K562 (cell line): ENCODE results near the gene ABCC1. TPM values are rescaled to one million over a fixed set of nuclear protein-coding genes. Genes with fewer than 3 reads are reported as not detected.

Experiments used
- ATAC-seq: fragments of 200-7000 bp; cut with Tn5 transposase; 3 replicates; pipeline ENCODE4 v1.9.1; 2020; ENCODE audit warnings: moderate library complexity
- BruUV-seq: library from RNA; stranded (reverse); fragments of 400-500 nt; replicated peaks from 2 replicates; lab custom pipeline; 2021; lab: Mats Ljungman, UMichigan
- CTCF ChIA-PET: fragments of 300-600 bp; formaldehyde crosslinking; extraction: SDS; loops from one replicate; lab custom pipeline; 2021; ENCODE audit warnings: low intra/inter-chr PET ratio; lab: Yijun Ruan, JAX
- POLR2A ChIA-PET: fragments of 300-600, 350-650 bp; sonication (Branson Sonifier 250); formaldehyde crosslinking; extraction: SDS; loops from one replicate; lab custom pipeline; 2021; ENCODE audit warnings: antibody characterized with exemption, inconsistent platforms; lab: Yijun Ruan, JAX
- DNase-seq, 4 experiments: peaks; one replicate each; pipeline versions ENCODE4 v3.0.0 to v3.0.0-alpha.2; 2011 to 2018; ENCODE audit warnings: low spot score in 3 of 4, mixed read lengths in 3 of 4; ENCODE audit errors: extremely low read depth in 1 of 4
- FAIRE-seq: peaks from 2 replicates; lab custom pipeline; 2011; peaks lifted over from hg19 to GRCh38; lab: Jason Lieb, UNC
- H2AFZ ChIP-seq: 2 replicates; pipeline ENCODE4 v1.6.0; 2011; ENCODE audit warnings: low read depth, low read length, control low read depth, inconsistent platforms
- H3K27ac ChIP-seq: fragments of 200-600 bp; 3 replicates; pipeline ENCODE4 v1.8.0; 2011; ENCODE audit warnings: low read depth, mild to moderate bottlenecking, control low read depth, inconsistent platforms, low read length, moderate library complexity, mixed read lengths; ENCODE audit errors: extremely low read depth
- H3K27me3 ChIP-seq, 2 experiments: fragments of 300-600 bp in 1 of 2; 2 replicates in 1 of 2; 3 replicates in 1 of 2; pipeline versions ENCODE4 v1.6.0 to v1.8.0; 2011; ENCODE audit warnings: inconsistent platforms in 2 of 2, low read length in 2 of 2, mild to moderate bottlenecking in 1 of 2, mixed read lengths in 1 of 2, moderate library complexity in 1 of 2; ENCODE audit not compliant: control insufficient read depth in 2 of 2, insufficient read depth in 2 of 2
- H3K36me3 ChIP-seq: fragments of 300-600 bp; 3 replicates; pipeline ENCODE4 v1.8.0; 2011; ENCODE audit warnings: mild to moderate bottlenecking, low read length, inconsistent platforms; ENCODE audit not compliant: control insufficient read depth, insufficient read depth
- H3K4me1 ChIP-seq, 2 experiments: fragments of 200-600 bp in 1 of 2; replicated peaks in 1 of 2; 2 replicates in 1 of 2; 3 replicates in 1 of 2; pipeline versions ENCODE4 v1.5.1 to v1.8.0; 2011; ENCODE audit warnings: inconsistent platforms in 2 of 2, low read length in 2 of 2, mild to moderate bottlenecking in 1 of 2, mixed read lengths in 1 of 2, moderate library complexity in 1 of 2; ENCODE audit not compliant: control insufficient read depth in 2 of 2, insufficient read depth in 2 of 2
- H3K4me2 ChIP-seq: 2 replicates; pipeline ENCODE4 v1.6.1; 2011; ENCODE audit warnings: low read length, control low read depth, inconsistent platforms, mixed read lengths; ENCODE audit not compliant: insufficient read depth
- H3K4me3 ChIP-seq: fragments of 200-600 bp; sonication (generic), shearing (Covaris generic); 2 replicates; pipeline ENCODE4 v1.5.1; 2016; ENCODE audit warnings: control low read depth, inconsistent platforms
- H3K79me2 ChIP-seq: fragments of 200-600 bp; 3 replicates; pipeline ENCODE4 v1.8.0; 2011; ENCODE audit warnings: low read length, inconsistent platforms; ENCODE audit not compliant: control insufficient read depth, insufficient read depth
- H3K9ac ChIP-seq, 2 experiments: 2 replicates each; pipeline versions ENCODE4 v1.6.0 to v1.6.1; 2011; ENCODE audit warnings: low read depth in 2 of 2, low read length in 2 of 2, control low read depth in 1 of 2, inconsistent platforms in 1 of 2, mild to moderate bottlenecking in 1 of 2, mixed read lengths in 1 of 2; ENCODE audit not compliant: insufficient read depth in 1 of 2
- H3K9me1 ChIP-seq: one replicate; pipeline ENCODE4 v1.6.0; 2011; ENCODE audit warnings: inconsistent platforms, mild to moderate bottlenecking, low read length, moderate library complexity; ENCODE audit not compliant: control insufficient read depth, insufficient read depth
- H3K9me3 ChIP-seq: replicated peaks from 2 replicates; pipeline ENCODE4 v1.5.1; 2011; ENCODE audit warnings: low read depth, low read length, inconsistent platforms; ENCODE audit not compliant: control insufficient read depth, insufficient read depth
- H4K20me1 ChIP-seq: replicated peaks from 2 replicates; pipeline ENCODE4 v1.6.1; 2011; ENCODE audit warnings: low read length, inconsistent platforms, mixed read lengths; ENCODE audit not compliant: control insufficient read depth, insufficient read depth
- CAMTA2 ChIP-seq: fragments of 250-450 bp; sonication (Bioruptor Pico); conservative IDR thresholded peaks from 2 replicates; pipeline ENCODE4 v1.5.1; 2022
- CC2D1A ChIP-seq: fragments of 450-650 bp; IDR thresholded peaks from 2 replicates; pipeline ENCODE4 v1.6.1; 2017; ENCODE audit warnings: mild to moderate bottlenecking
- DACH1 ChIP-seq: fragments of 450-650 bp; IDR thresholded peaks from 2 replicates; pipeline ENCODE4 v1.6.1; 2018; ENCODE audit not compliant: partially characterized antibody
- E2F3 ChIP-seq: fragments of 250-450 bp; sonication (Bioruptor Pico); IDR thresholded peaks from 2 replicates; pipeline ENCODE4 v1.4.0; 2020; ENCODE audit warnings: mild to moderate bottlenecking
- FOXJ2 ChIP-seq: fragments of 200-800 bp; sonication (Bioruptor generic); IDR thresholded peaks from 2 replicates; pipeline ENCODE4 v1.6.1; 2016; ENCODE audit warnings: missing genetic modification characterization, missing compliant biosample characterization
- HDAC6 ChIP-seq: IDR thresholded peaks from 2 replicates; pipeline ENCODE4 v1.6.1; 2012; ENCODE audit warnings: low read depth, mild to moderate bottlenecking, control low read depth, inconsistent platforms, low read length, moderate library complexity
- KHSRP ChIP-seq: fragments of 450-650 bp; IDR thresholded peaks from 2 replicates; pipeline ENCODE4 v1.6.1; 2017
- LEF1 ChIP-seq: fragments of 450-650 bp; IDR thresholded peaks from 2 replicates; pipeline ENCODE4 v1.6.1; 2016; ENCODE audit warnings: mild to moderate bottlenecking
- SREBF2 ChIP-seq: sonication (generic); formaldehyde crosslinking; IDR thresholded peaks from 2 replicates; pipeline ENCODE4 v1.4.0; 2020; ENCODE audit warnings: mild to moderate bottlenecking, missing genetic modification reagents
- U2AF1 ChIP-seq: fragments of 200-400 bp; formaldehyde crosslinking; optimal IDR thresholded peaks from 2 replicates; pipeline ENCODE3; 2017; ENCODE audit warnings: mild to moderate bottlenecking, low read depth, low read length, moderate library complexity
- ZFPM2 ChIP-seq: fragments of 250-450 bp; sonication (Bioruptor Pico); IDR thresholded peaks from 2 replicates; pipeline ENCODE4 v1.5.1; 2022; ENCODE audit warnings: mild to moderate bottlenecking
- ZKSCAN1 ChIP-seq: fragments of 150-350 bp; IDR thresholded peaks from 2 replicates; pipeline ENCODE4 v1.6.1; 2016; ENCODE audit warnings: low read depth, low read length
- ZNF408 ChIP-seq: fragments of 250-450 bp; sonication (Bioruptor Pico); IDR thresholded peaks from 2 replicates; pipeline ENCODE4 v1.4.0; 2020; ENCODE audit warnings: low read depth, mild to moderate bottlenecking, moderate library complexity
- WGBS: fragments of 100-300 bp; shearing (Covaris generic); methylation state at CpG from one replicate; pipeline ENCODE4 v1.1.6; 2016; ENCODE audit warnings: low coverage, mixed read lengths; ENCODE audit not compliant: insufficient coverage; ENCODE audit errors: missing lambda C conversion rate; 5-methylcytosine and 5-hydroxymethylcytosine counted together
- in situ Hi-C: fragments of 300-500 bp; cut with MboI; formaldehyde crosslinking; loops from 4 replicates; pipeline ENCODE4 v1.15.0; 2018; ENCODE audit warnings: inconsistent platforms, mixed read lengths
- intact Hi-C: fragments of 100-400 bp; cut with micrococcal nuclease; formaldehyde crosslinking; loops from 2 replicates; pipeline ENCODE4 v1.14.2; 2022
- polyA plus RNA-seq, 8 experiments: library from polyadenylated mRNA; depleted of rRNA in 4 of 8; stranded (reverse) in 5 of 8; unstranded in 3 of 8; fragments of >200 nt; fragmentation: Nextera tagmentation in 2 of 8; fragmentation: Illumina TruSeq in 1 of 8; extraction: Ambion mirVana in 2 of 8; extraction: Trizol in 1 of 8; gene quantifications; 2 replicates each; pipeline versions ENCODE4 v1.2.1 to v1.2.3, GENCODE V29; 2011 to 2014; ENCODE audit warnings: inconsistent platforms in 1 of 8, missing spikeins in 1 of 8
- total RNA-seq, 7 experiments: library from RNA; depleted of rRNA in 6 of 7; stranded (reverse); fragments of >200 nt in 6 of 7; fragmentation: Illumina TruSeq in 2 of 7; extraction: Trizol in 2 of 7; gene quantifications; 2 replicates each; pipeline versions ENCODE4 v1.2.1 to v1.2.3, GENCODE V29; 2011 to 2021; ENCODE audit warnings: low replicate concordance in 1 of 7
- TF ChIP-seq, protein P1 (sequence below): fragments of 250-450 bp; sonication (Bioruptor Pico); IDR thresholded peaks from 2 replicates; pipeline ENCODE4 v1.4.0; 2020; ENCODE audit warnings: borderline replicate concordance
- TF ChIP-seq, protein P2 (sequence below): fragments of 450-650 bp; IDR thresholded peaks from 2 replicates; pipeline ENCODE4 v1.6.1; 2016; ENCODE audit warnings: low read depth, mild to moderate bottlenecking, moderate library complexity
- TF ChIP-seq, protein P3 (sequence below), 2 experiments: fragments of 450-650 bp; conservative IDR thresholded peaks; 2 replicates each; pipeline ENCODE4 v1.6.1; 2017; ENCODE audit warnings: mild to moderate bottlenecking in 2 of 2, moderate library complexity in 2 of 2
- TF ChIP-seq, protein P4 (sequence below): fragments of 250-450 bp; sonication (Bioruptor Pico); IDR thresholded peaks from 2 replicates; pipeline ENCODE4 v1.5.0; 2020; ENCODE audit warnings: mild to moderate bottlenecking, borderline replicate concordance

The ABCC1 gene
- total and polyA plus RNA-seq, 9 of the 15 experiments (the other 6 are each of a cell fraction or from before 2014, with no cell fraction given), result 3.9 to 41.6 (median 10.0) TPM

DNA sequence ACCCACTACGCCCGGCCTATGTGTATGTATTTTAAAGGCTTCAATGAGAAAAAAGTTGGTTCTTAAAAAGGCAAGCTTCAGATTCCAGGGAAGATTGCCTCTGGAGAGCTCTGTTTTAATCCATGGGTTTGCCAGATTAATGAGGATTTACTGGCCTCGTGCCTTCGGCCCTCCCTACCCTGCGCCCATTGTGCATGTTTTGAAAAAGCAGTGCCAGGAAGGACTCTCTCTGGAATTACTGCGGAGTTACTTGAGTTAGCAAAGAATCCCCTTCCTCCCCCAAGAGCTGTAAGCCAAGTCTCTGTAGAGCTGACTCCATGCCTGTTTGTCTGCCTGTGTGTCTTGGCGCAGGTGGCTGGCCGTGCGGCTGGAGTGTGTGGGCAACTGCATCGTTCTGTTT lies 175.0 kb downstream of the ABCC1 start:
- Histone ChIP-seq H3K4me2 (no peak overlapping the region), H4K20me1 (no peaks in the 10 kb centered on the region), H3K4me1 (peaks cover 14 to 18% of the 10 kb centered on the region in 2 experiments; a peak in 4 of 5 replicates), H3K9me1 (no peaks in the 10 kb centered on the region), H3K9me3 (no peaks in the 10 kb centered on the region), H3K27ac (no peak overlapping the region), H3K79me2 (no peaks in the 10 kb centered on the region), H3K4me3 (no peak overlapping the region), H2AFZ (no peak overlapping the region), H3K9ac (no peak overlapping the region), H3K27me3 (no peaks in the 10 kb centered on the region), H3K36me3 (peaks cover 78% of the 10 kb centered on the region)
- intact Hi-C loops, result no loop called here
- ChIA-PET POLR2A (no interaction called here), CTCF (no interaction called here)
- no TSS peak for BruUV-seq
- no peak for DNase-seq
- FAIRE-seq, result no peak
- ATAC-seq, result no peak
- TF ChIP-seq SREBF2 (CRISPR knock-in tag), result no peak
- TF ChIP-seq, protein P1, sequence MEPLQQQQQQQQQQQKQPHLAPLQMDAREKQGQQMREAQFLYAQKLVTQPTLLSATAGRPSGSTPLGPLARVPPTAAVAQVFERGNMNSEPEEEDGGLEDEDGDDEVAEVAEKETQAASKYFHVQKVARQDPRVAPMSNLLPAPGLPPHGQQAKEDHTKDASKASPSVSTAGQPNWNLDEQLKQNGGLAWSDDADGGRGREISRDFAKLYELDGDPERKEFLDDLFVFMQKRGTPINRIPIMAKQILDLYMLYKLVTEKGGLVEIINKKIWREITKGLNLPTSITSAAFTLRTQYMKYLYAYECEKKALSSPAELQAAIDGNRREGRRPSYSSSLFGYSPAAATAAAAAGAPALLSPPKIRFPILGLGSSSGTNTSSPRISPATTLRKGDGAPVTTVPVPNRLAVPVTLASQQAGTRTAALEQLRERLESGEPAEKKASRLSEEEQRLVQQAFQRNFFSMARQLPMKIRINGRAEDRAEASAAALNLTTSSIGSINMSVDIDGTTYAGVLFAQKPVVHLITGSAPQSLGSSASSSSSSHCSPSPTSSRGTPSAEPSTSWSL (CRISPR knock-in tag), result no peak
- TF ChIP-seq ZFPM2, result no peak
- TF ChIP-seq, protein P2, sequence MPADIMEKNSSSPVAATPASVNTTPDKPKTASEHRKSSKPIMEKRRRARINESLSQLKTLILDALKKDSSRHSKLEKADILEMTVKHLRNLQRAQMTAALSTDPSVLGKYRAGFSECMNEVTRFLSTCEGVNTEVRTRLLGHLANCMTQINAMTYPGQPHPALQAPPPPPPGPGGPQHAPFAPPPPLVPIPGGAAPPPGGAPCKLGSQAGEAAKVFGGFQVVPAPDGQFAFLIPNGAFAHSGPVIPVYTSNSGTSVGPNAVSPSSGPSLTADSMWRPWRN, result no peak
- TF ChIP-seq, protein P3, sequence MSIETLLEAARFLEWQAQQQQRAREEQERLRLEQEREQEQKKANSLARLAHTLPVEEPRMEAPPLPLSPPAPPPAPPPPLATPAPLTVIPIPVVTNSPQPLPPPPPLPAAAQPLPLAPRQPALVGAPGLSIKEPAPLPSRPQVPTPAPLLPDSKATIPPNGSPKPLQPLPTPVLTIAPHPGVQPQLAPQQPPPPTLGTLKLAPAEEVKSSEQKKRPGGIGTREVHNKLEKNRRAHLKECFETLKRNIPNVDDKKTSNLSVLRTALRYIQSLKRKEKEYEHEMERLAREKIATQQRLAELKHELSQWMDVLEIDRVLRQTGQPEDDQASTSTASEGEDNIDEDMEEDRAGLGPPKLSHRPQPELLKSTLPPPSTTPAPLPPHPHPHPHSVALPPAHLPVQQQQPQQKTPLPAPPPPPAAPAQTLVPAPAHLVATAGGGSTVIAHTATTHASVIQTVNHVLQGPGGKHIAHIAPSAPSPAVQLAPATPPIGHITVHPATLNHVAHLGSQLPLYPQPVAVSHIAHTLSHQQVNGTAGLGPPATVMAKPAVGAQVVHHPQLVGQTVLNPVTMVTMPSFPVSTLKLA (conservative IDR thresholded peaks at IDR 0.05), result no peak
- no peak for TF ChIP-seq KHSRP
- no peak for TF ChIP-seq CAMTA2 (CRISPR knock-in tag)
- TF ChIP-seq, protein P4, sequence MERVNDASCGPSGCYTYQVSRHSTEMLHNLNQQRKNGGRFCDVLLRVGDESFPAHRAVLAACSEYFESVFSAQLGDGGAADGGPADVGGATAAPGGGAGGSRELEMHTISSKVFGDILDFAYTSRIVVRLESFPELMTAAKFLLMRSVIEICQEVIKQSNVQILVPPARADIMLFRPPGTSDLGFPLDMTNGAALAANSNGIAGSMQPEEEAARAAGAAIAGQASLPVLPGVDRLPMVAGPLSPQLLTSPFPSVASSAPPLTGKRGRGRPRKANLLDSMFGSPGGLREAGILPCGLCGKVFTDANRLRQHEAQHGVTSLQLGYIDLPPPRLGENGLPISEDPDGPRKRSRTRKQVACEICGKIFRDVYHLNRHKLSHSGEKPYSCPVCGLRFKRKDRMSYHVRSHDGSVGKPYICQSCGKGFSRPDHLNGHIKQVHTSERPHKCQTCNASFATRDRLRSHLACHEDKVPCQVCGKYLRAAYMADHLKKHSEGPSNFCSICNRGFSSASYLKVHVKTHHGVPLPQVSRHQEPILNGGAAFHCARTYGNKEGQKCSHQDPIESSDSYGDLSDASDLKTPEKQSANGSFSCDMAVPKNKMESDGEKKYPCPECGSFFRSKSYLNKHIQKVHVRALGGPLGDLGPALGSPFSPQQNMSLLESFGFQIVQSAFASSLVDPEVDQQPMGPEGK (CRISPR knock-in tag), result no peak
- TF ChIP-seq DACH1, result no peak
- no peak for TF ChIP-seq HDAC6
- no peak for TF ChIP-seq FOXJ2 (tag)
- TF ChIP-seq CC2D1A, result no peak
- no peak for TF ChIP-seq ZKSCAN1
- TF ChIP-seq LEF1, result no peak
- TF ChIP-seq E2F3 (CRISPR knock-in tag), result no peak
- TF ChIP-seq U2AF1, result no peak
- no peak for TF ChIP-seq ZNF408 (CRISPR knock-in tag)
- 98% methylated on average over 10 of the region's 10 CpGs for WGBS
- in situ Hi-C loops, result loop anchor here (5.0 kb wide), 1 partner anchor 247 kb away; no protein-coding TSS in a partner anchor
